HCT116 (cell line): ENCODE data around the gene VAMP3. TPM values are rescaled to one million over a fixed set of nuclear protein-coding genes. Genes with fewer than 3 reads are reported as not detected.

Experiments used
- ATAC-seq: fragments of 200-7000 bp; cut with Tn5 transposase; 2 replicates; pipeline ENCODE4 v1.9.1; 2020; ENCODE audit warnings: mild to moderate bottlenecking, moderate library complexity
- BruUV-seq: library from RNA; stranded (reverse); fragments of 400-500 nt; replicated peaks from 2 replicates; lab custom pipeline; 2021; lab: Mats Ljungman, UMichigan
- CTCF ChIA-PET: fragments of 300-600 bp; sonication (Branson Sonifier 250); formaldehyde crosslinking; loops from one replicate; lab custom pipeline; 2021; ENCODE audit warnings: antibody characterized with exemption; lab: Charles Lee
- POLR2A ChIA-PET: fragments of 300-600, 350-600 bp; sonication (Branson Sonifier 250); formaldehyde crosslinking; loops from one replicate; lab custom pipeline; 2021; ENCODE audit warnings: antibody characterized with exemption; lab: Charles Lee
- RAD21 ChIA-PET, 2 experiments: fragments of 300-600 bp; sonication (Branson Sonifier 250); formaldehyde crosslinking; loops; one replicate each; lab custom pipeline; 2023; ENCODE audit warnings: low total read pairs in 2 of 2; ENCODE audit not compliant: uncharacterized antibody in 2 of 2, unreplicated experiment in 2 of 2, low non-redundant PET in 1 of 2; lab: Charles Lee
- DNase-seq: peaks from one replicate; pipeline ENCODE4 v3.0.0-alpha.2; 2010; ENCODE audit warnings: low read depth, low spot score
- H2AFZ ChIP-seq: fragments of 200-600 bp; shearing (Covaris generic), sonication (generic); 2 replicates; pipeline ENCODE4 v1.6.1; 2017; ENCODE audit warnings: low read depth, mixed run types, mixed read lengths, antibody characterized with exemption, low read length; ENCODE audit not compliant: poor library complexity, severe bottlenecking
- H3K27ac ChIP-seq: 2 replicates; pipeline ENCODE4 v1.5.1; 2012; ENCODE audit warnings: low read depth, low read length
- H3K27me3 ChIP-seq: fragments of 200-600 bp; sonication (generic); 2 replicates; pipeline ENCODE4 v1.6.1; 2016; ENCODE audit warnings: mixed run types, low read length, mixed read lengths; ENCODE audit not compliant: insufficient read depth
- H3K36me3 ChIP-seq, 2 experiments: fragments of 200-500 bp in 1 of 2; fragments of 200-600 bp in 1 of 2; sonication (Bioruptor generic) in 1 of 2; sonication (generic) in 1 of 2; 2 replicates each; pipeline versions ENCODE4 v1.5.1 to v1.6.1; 2014 to 2016; ENCODE audit warnings: low read length in 2 of 2, inconsistent platforms in 1 of 2, mixed read lengths in 1 of 2, mixed run types in 1 of 2; ENCODE audit not compliant: insufficient read depth in 2 of 2, control insufficient read depth in 1 of 2
- H3K4me1 ChIP-seq, 2 experiments: fragments of 200-600 bp in 1 of 2; sonication (generic) in 1 of 2; 2 replicates each; pipeline versions ENCODE4 v1.5.1 to v1.6.1; 2012 to 2017; ENCODE audit warnings: low read length in 2 of 2, inconsistent platforms in 1 of 2, mild to moderate bottlenecking in 1 of 2, mixed read lengths in 1 of 2, mixed run types in 1 of 2, moderate library complexity in 1 of 2; ENCODE audit not compliant: insufficient read depth in 2 of 2, control insufficient read depth in 1 of 2
- H3K4me2 ChIP-seq: fragments of 200-600 bp; sonication (generic); 2 replicates; pipeline ENCODE4 v1.6.1; 2017; ENCODE audit warnings: mixed run types, low read length, mixed read lengths
- H3K4me3 ChIP-seq, 2 experiments: fragments of 200-600 bp in 1 of 2; sonication (generic) in 1 of 2; replicated peaks in 1 of 2; 2 replicates each; pipeline ENCODE4 v1.5.1; 2011 to 2016; ENCODE audit warnings: low read length in 2 of 2, control low read depth in 1 of 2, low read depth in 1 of 2, mild to moderate bottlenecking in 1 of 2, mixed read lengths in 1 of 2, mixed run types in 1 of 2
- H3K79me2 ChIP-seq: fragments of 200-600 bp; sonication (generic); 2 replicates; pipeline ENCODE4 v1.6.1; 2017; ENCODE audit warnings: mild to moderate bottlenecking, mixed run types, low read length, moderate library complexity, mixed read lengths; ENCODE audit not compliant: insufficient read depth
- H3K9ac ChIP-seq: fragments of 200-600 bp; sonication (generic); 2 replicates; pipeline ENCODE4 v1.6.1; 2016; ENCODE audit warnings: low read length, mixed read lengths
- H3K9me2 ChIP-seq: fragments of 200-600 bp; sonication (generic), shearing (Covaris generic); 2 replicates; pipeline ENCODE4 v1.6.1; 2017; ENCODE audit warnings: mixed run types, mild to moderate bottlenecking, moderate library complexity; ENCODE audit not compliant: insufficient read depth
- H3K9me3 ChIP-seq, 2 experiments: fragments of 200-500 bp in 1 of 2; fragments of 200-600 bp in 1 of 2; sonication (Bioruptor generic) in 1 of 2; sonication (generic) in 1 of 2; 2 replicates each; pipeline ENCODE4 v1.6.1; 2014 to 2017; ENCODE audit warnings: low read length in 2 of 2, mixed read lengths in 2 of 2, inconsistent platforms in 1 of 2, low read depth in 1 of 2, mild to moderate bottlenecking in 1 of 2, mixed run types in 1 of 2, moderate library complexity in 1 of 2; ENCODE audit not compliant: control insufficient read depth in 1 of 2, insufficient read depth in 1 of 2
- H4K20me1 ChIP-seq: fragments of 200-600 bp; sonication (generic), shearing (Covaris generic); 2 replicates; pipeline ENCODE4 v1.6.1; 2017; ENCODE audit warnings: mixed run types, mild to moderate bottlenecking, moderate library complexity; ENCODE audit not compliant: insufficient read depth
- CBX3 ChIP-seq: IDR thresholded peaks from 2 replicates; pipeline ENCODE4 v1.6.1; 2012; ENCODE audit warnings: low read depth
- CEBPB ChIP-seq: IDR thresholded peaks from 2 replicates; pipeline ENCODE4 v1.6.1; 2012; ENCODE audit warnings: low read depth
- EGR1 ChIP-seq: IDR thresholded peaks from 2 replicates; pipeline ENCODE4 v1.6.1; 2012; ENCODE audit warnings: low read depth
- ELF1 ChIP-seq: IDR thresholded peaks from 2 replicates; pipeline ENCODE4 v1.6.1; 2012; ENCODE audit warnings: low read depth, borderline replicate concordance
- EZH2phosphoT487 ChIP-seq: fragments of 200-600 bp; IDR thresholded peaks from 2 replicates; pipeline ENCODE4 v1.6.1; 2018; ENCODE audit warnings: antibody characterized with exemption, borderline replicate concordance
- FOSL1 ChIP-seq: IDR thresholded peaks from 2 replicates; pipeline ENCODE4 v1.6.1; 2012; ENCODE audit warnings: low read depth
- JUND ChIP-seq: IDR thresholded peaks from 2 replicates; pipeline ENCODE4 v1.6.1; 2012
- POLR2A ChIP-seq: IDR thresholded peaks from 2 replicates; pipeline ENCODE4 v1.7.0; 2011; ENCODE audit warnings: borderline replicate concordance; ENCODE audit not compliant: insufficient read depth, insufficient read length; ENCODE audit errors: extremely low read depth
- SIN3A ChIP-seq: IDR thresholded peaks from 2 replicates; pipeline ENCODE4 v1.6.1; 2012; ENCODE audit warnings: low read depth
- SP1 ChIP-seq: IDR thresholded peaks from 2 replicates; pipeline ENCODE4 v1.6.1; 2012; ENCODE audit warnings: low read depth
- SRF ChIP-seq: IDR thresholded peaks from 2 replicates; pipeline ENCODE4 v1.6.1; 2012; ENCODE audit warnings: low read depth
- TCF7L2 ChIP-seq: IDR thresholded peaks from 2 replicates; pipeline ENCODE4 v1.7.0; 2011; ENCODE audit warnings: borderline replicate concordance, inconsistent platforms; ENCODE audit not compliant: insufficient read depth, insufficient read length; ENCODE audit errors: extremely low read depth
- YY1 ChIP-seq: IDR thresholded peaks from 2 replicates; pipeline ENCODE4 v1.6.1; 2011; ENCODE audit warnings: low read length, low read depth, moderate library complexity, mild to moderate bottlenecking; ENCODE audit not compliant: insufficient replicate concordance; ENCODE audit errors: extremely low read depth
- ZFX ChIP-seq: fragments of 450-650 bp; IDR thresholded peaks from 2 replicates; pipeline ENCODE4 v1.6.1; 2017
- ZNF274 ChIP-seq: fragments of 200-500 bp; sonication (Bioruptor generic); IDR thresholded peaks from 2 replicates; pipeline ENCODE4 v1.6.1; 2014; ENCODE audit warnings: mild to moderate bottlenecking, low read depth, low read length, inconsistent platforms
- intact Hi-C: fragments of 100-400 bp; cut with micrococcal nuclease; formaldehyde crosslinking; loops from 2 replicates; pipeline ENCODE4 v1.10.0; 2022
- total RNA-seq: library from RNA; stranded (reverse); gene quantifications from one replicate; pipeline ENCODE4 v1.2.1, GENCODE V29; 2021; ENCODE audit not compliant: unreplicated experiment
- TF ChIP-seq, protein P1 (sequence below), 3 experiments: fragments of 200-600 bp in 1 of 3; sonication (generic) in 1 of 3; IDR thresholded peaks in 2 of 3; conservative IDR thresholded peaks in 1 of 3; 2 replicates each; pipeline ENCODE4 v1.5.1; 2012 to 2017; ENCODE audit warnings: low read depth in 2 of 3, low read length in 2 of 3, antibody characterized with exemption in 1 of 3, borderline replicate concordance in 1 of 3, control low read depth in 1 of 3, mild to moderate bottlenecking in 1 of 3, mixed read lengths in 1 of 3, mixed run types in 1 of 3, moderate library complexity in 1 of 3; ENCODE audit not compliant: insufficient read depth in 1 of 3

Gene VAMP3
- total RNA-seq, 1 experiment from 2014 or later, result 79.3 TPM

- intact Hi-C loops, result no loop called here
- H3K79me2 ChIP-seq, result peaks cover 23% of the 10 kb centered on the region
- ChIA-PET RAD21 (no interaction called here), CTCF (interaction anchor here (1.3 kb wide), 1 partner anchor 13 kb away, joined by 4 read pairs; no protein-coding TSS in a partner anchor), POLR2A (interaction anchor here (0.6 kb wide), 1 partner anchor 15 kb away, joined by 3 read pairs; the partner anchor contains the start of gene PER3)
- TF ChIP-seq SP1, result no peak
- no peak for TF ChIP-seq ELF1
- no peak for TF ChIP-seq TCF7L2
- no peak for TF ChIP-seq CEBPB
- no peak for TF ChIP-seq ZNF274
- no peak for TF ChIP-seq SRF
- no peak for TF ChIP-seq SIN3A
- no peak for TF ChIP-seq CBX3
- no peak for TF ChIP-seq POLR2A
- TF ChIP-seq JUND, result no peak
- no peak for TF ChIP-seq YY1
- no peak for TF ChIP-seq ZFX
- TF ChIP-seq, protein P1, sequence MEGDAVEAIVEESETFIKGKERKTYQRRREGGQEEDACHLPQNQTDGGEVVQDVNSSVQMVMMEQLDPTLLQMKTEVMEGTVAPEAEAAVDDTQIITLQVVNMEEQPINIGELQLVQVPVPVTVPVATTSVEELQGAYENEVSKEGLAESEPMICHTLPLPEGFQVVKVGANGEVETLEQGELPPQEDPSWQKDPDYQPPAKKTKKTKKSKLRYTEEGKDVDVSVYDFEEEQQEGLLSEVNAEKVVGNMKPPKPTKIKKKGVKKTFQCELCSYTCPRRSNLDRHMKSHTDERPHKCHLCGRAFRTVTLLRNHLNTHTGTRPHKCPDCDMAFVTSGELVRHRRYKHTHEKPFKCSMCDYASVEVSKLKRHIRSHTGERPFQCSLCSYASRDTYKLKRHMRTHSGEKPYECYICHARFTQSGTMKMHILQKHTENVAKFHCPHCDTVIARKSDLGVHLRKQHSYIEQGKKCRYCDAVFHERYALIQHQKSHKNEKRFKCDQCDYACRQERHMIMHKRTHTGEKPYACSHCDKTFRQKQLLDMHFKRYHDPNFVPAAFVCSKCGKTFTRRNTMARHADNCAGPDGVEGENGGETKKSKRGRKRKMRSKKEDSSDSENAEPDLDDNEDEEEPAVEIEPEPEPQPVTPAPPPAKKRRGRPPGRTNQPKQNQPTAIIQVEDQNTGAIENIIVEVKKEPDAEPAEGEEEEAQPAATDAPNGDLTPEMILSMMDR (IDR thresholded peaks at IDR 0.05 in 2 of 3, conservative IDR thresholded peaks at IDR 0.05 in 1 of 3; ENCODE audit: borderline replicate concordance in 1 of 3, insufficient read depth in 1 of 3, low read depth in 2 of 3, low read length in 2 of 3), result no peak
- no peak for TF ChIP-seq EZH2phosphoT487
- TF ChIP-seq EGR1, result no peak
- TF ChIP-seq FOSL1, result no peak
- no peak overlapping the region for H3K4me3 ChIP-seq
- peaks cover 0 to 4% of the 10 kb centered on the region in 2 experiments; a peak in 1 of 4 replicates for H3K36me3 ChIP-seq
- no peaks in the 10 kb centered on the region for H3K27me3 ChIP-seq
- H4K20me1 ChIP-seq, result no peaks in the 10 kb centered on the region
- peaks cover 4 to 12% of the 10 kb centered on the region in 2 experiments; a peak in 3 of 4 replicates for H3K4me1 ChIP-seq
- H3K9me3 ChIP-seq, result no peaks in the 10 kb centered on the region
- no peaks in the 10 kb centered on the region for H3K9me2 ChIP-seq
- no peak overlapping the region for H3K4me2 ChIP-seq
- DNase-seq (no peak), ATAC-seq (no peak)
- H3K9ac ChIP-seq, result no peak overlapping the region
- H3K27ac ChIP-seq, result no peak overlapping the region
- H2AFZ ChIP-seq, result no peak overlapping the region
- no TSS peak for BruUV-seq
Observed at GRCh38 chr1:7768583-7768982, 2.5 kb upstream of the VAMP3 start.
